Activated naive CD4-positive, alpha-beta T cell treated with anti-CD3 and anti-CD28 coated beads, Interleukin-2, amount 50 U/mL, for 24 hours (primary cell): ENCODE results near the gene FBN1.

Experiments used
- H3K27ac Mint-ChIP-seq: one replicate; pipeline ENCODE4 v1.8.0; 2021; ENCODE audit warnings: mild to moderate bottlenecking, mixed read lengths
- H3K27me3 Mint-ChIP-seq: one replicate; pipeline ENCODE4 v1.8.0; 2021; ENCODE audit warnings: mixed read lengths
- H3K36me3 Mint-ChIP-seq: one replicate; pipeline ENCODE4 v1.8.0; 2021; ENCODE audit warnings: mixed read lengths
- H3K4me1 Mint-ChIP-seq: one replicate; pipeline ENCODE4 v1.8.0; 2021; ENCODE audit warnings: mixed read lengths
- H3K4me3 Mint-ChIP-seq: one replicate; pipeline ENCODE4 v1.8.0; 2021; ENCODE audit warnings: mild to moderate bottlenecking, mixed read lengths
- H3K9me3 Mint-ChIP-seq: one replicate; pipeline ENCODE4 v1.8.0; 2021; ENCODE audit warnings: mixed read lengths

The FBN1 gene

GRCh38 chr15:48540756-48541155, 104.8 kb downstream of the FBN1 start:
- no peaks in the 10 kb centered on the region for H3K4me1 Mint-ChIP-seq
- peaks cover 1% of the 10 kb centered on the region for H3K36me3 Mint-ChIP-seq
- peaks cover 3% of the 10 kb centered on the region for H3K27me3 Mint-ChIP-seq
- no peak overlapping the region for H3K4me3 Mint-ChIP-seq
- no peaks in the 10 kb centered on the region for H3K9me3 Mint-ChIP-seq
- no peak overlapping the region for H3K27ac Mint-ChIP-seq

- no peaks in the 10 kb centered on the region for H3K9me3 Mint-ChIP-seq
- peaks cover 1% of the 10 kb centered on the region for H3K36me3 Mint-ChIP-seq
These were observed 106.6 kb downstream of the FBN1 start for GRCh38 chr15:48538941-48539340.

DNA sequence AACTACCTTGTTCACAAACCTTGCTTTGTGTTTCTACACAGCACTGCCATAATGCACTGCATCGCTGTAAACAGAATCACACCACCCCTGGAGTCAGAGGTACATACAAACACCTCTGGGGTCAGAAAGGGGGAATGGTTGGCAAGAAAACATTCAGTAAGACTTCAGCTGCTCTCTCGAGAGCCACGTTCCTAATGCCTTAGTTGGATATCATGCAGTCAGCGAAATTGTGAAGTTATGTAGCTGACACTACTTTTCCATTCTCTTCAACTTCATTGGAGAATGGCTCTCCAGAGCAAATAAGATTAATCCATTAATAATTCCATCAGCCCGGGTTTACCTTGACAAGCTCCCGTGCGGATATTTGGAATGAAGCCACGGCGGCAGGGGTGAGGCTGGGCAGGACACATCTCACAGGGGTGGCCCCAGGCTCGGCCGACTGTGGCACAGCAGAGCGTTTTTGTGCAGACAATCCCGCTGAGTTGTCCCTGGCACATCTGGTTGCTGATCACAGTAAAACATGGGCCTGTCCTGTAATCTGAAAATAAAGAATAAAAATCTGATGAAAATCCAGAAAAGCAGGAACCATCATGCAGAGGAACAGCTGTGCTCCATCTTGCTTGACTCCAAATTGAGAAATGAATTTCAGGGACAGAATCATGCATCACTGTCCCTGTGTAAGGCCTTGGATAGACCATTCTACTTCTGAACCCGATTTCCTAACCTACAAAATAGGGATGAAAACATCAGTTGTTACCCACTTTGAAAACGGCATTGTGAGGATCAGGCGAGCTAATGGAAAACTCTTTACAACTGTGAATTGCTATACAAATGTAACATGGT, 108.0 kb downstream of the FBN1 start:
- no peak overlapping the region for H3K27ac Mint-ChIP-seq
- peaks cover 3% of the 10 kb centered on the region for H3K27me3 Mint-ChIP-seq
- no peaks in the 10 kb centered on the region for H3K9me3 Mint-ChIP-seq

More at GRCh38 chr15:48538941-48539340, 106.6 kb downstream of the FBN1 start:
- no peak overlapping the region for H3K4me3 Mint-ChIP-seq
- H3K4me1 Mint-ChIP-seq = no peaks in the 10 kb centered on the region
- H3K27ac Mint-ChIP-seq = no peak overlapping the region
- H3K27me3 Mint-ChIP-seq = peaks cover 3% of the 10 kb centered on the region

DNA sequence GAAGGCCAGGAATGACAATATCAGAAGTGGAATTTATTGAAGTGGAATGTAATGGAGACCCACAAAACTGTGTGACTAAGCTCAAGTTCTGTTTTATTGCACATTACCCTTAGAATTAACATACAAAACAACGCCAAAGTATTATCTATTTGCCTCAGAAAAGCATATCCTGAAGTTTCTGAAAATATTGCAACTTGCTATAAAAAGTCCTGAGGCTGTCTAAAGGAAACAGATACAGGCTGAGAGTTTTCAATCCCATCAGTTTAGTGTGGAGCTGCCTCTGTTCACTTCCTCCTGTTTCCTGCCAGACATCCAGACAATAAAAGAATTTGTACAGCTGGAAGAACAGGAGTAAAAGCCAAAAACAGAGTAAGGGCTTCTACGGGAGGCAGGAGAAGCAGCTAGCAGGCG, 108.8 kb downstream of the FBN1 start:
- H3K36me3 Mint-ChIP-seq = no peaks in the 10 kb centered on the region
- H3K4me1 Mint-ChIP-seq = no peaks in the 10 kb centered on the region
- peaks cover 3% of the 10 kb centered on the region for H3K27me3 Mint-ChIP-seq
- no peak overlapping the region for H3K4me3 Mint-ChIP-seq
- H3K27ac Mint-ChIP-seq = no peak overlapping the region
- H3K9me3 Mint-ChIP-seq = no peaks in the 10 kb centered on the region

More for the DNA sequence above, 108.0 kb downstream of the FBN1 start:
- Mint-ChIP-seq H3K36me3 (no peaks in the 10 kb centered on the region), H3K4me3 (no peak overlapping the region), H3K4me1 (no peaks in the 10 kb centered on the region)

DNA sequence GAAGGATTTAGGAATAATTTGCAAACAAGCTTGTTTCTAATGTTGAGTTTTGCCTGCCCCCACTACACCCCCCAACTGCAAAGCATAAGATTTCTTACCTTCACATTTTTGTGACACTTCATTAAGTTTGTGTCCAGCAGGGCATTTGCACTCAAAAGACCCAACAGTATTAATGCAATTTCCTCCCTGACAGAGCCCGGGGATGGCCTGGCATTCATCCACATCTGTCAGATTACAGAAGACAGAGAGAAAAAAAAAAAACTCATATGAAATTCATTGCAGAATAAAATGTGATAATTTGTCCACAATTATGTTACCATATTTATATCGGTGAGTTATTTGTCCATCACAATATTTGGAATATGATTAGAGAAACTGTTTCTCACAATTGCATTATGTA, 111.5 kb downstream of the FBN1 start:
- H3K27me3 Mint-ChIP-seq = no peaks in the 10 kb centered on the region
- no peaks in the 10 kb centered on the region for H3K9me3 Mint-ChIP-seq
- no peak overlapping the region for H3K4me3 Mint-ChIP-seq
- no peak overlapping the region for H3K27ac Mint-ChIP-seq
- H3K36me3 Mint-ChIP-seq = no peaks in the 10 kb centered on the region
- H3K4me1 Mint-ChIP-seq = no peaks in the 10 kb centered on the region

DNA sequence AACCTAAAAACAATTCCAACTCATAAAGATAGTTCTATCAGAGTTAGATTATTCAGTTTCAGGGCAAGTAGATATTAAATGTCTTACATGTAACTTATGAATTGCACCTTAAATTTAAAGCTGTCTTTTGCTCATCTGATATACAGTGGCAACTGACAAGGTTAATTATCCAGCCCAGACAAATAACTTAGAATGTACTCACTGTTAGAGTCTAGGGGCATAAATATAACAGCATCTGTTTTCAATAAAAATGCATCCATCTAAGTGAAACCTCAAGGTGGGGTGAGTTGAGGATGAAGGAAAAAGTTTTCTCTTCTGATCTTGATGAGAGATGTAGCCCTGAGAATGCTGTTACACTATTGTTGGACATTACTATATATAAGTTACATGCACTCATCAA, 112.6 kb downstream of the FBN1 start:
- Mint-ChIP-seq H3K27me3 (no peaks in the 10 kb centered on the region), H3K4me1 (no peaks in the 10 kb centered on the region), H3K36me3 (no peaks in the 10 kb centered on the region), H3K27ac (no peak overlapping the region), H3K4me3 (no peak overlapping the region), H3K9me3 (no peaks in the 10 kb centered on the region)

DNA sequence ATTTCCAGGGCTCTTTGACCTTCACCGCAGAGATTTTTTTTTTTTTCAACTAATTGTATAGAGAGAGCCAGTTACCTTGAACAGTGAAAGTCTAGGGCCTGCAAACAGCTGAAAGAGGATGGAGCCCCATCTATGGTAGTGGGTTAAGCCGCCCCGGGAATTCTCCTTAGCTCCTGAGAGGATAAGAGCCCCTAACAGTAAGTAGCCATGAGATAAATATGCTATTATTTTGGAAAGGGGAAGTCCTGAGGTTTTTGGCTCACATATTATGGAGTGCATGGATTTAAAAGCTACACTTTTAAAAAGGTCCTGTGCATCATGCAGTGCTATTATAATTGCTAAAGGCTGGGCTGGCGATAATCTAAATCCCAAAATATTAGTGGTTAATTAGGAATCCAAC, 115.0 kb downstream of the FBN1 start:
- Mint-ChIP-seq H3K4me3 (no peak overlapping the region), H3K9me3 (no peaks in the 10 kb centered on the region), H3K4me1 (no peaks in the 10 kb centered on the region), H3K27ac (no peak overlapping the region), H3K36me3 (no peaks in the 10 kb centered on the region), H3K27me3 (no peaks in the 10 kb centered on the region)

- H3K36me3 Mint-ChIP-seq = no peaks in the 10 kb centered on the region
- no peaks in the 10 kb centered on the region for H3K9me3 Mint-ChIP-seq
- no peaks in the 10 kb centered on the region for H3K27me3 Mint-ChIP-seq
- no peak overlapping the region for H3K4me3 Mint-ChIP-seq
- H3K4me1 Mint-ChIP-seq = no peaks in the 10 kb centered on the region
- H3K27ac Mint-ChIP-seq = no peak overlapping the region
These were observed 116.6 kb downstream of the FBN1 start for GRCh38 chr15:48528921-48529320.

DNA sequence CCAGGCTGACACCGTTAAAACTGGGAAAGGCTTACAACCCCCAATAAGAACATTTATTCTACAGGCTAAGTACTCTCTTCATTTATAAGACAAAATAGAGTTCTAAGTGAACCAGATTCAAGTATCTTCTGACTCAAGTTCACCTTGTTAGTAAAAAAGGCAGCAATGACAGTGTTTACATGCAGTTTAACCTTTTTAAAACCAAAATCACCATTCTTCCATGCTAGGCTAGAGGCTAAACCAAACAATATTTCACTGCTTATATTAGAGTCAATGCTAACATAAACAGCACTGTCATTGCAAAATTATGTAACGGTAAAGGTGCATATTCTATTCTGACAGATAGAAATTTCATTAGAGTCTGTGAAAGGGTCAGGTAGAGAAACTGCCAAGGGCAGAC, 118.0 kb downstream of the FBN1 start:
- Mint-ChIP-seq H3K27me3 (no peaks in the 10 kb centered on the region), H3K9me3 (no peaks in the 10 kb centered on the region), H3K4me3 (no peak overlapping the region), H3K4me1 (no peaks in the 10 kb centered on the region), H3K27ac (no peak overlapping the region), H3K36me3 (no peaks in the 10 kb centered on the region)

GRCh38 chr15:48522911-48523310, 122.6 kb downstream of the FBN1 start:
- no peak overlapping the region for H3K27ac Mint-ChIP-seq
- no peaks in the 10 kb centered on the region for H3K9me3 Mint-ChIP-seq
- no peaks in the 10 kb centered on the region for H3K27me3 Mint-ChIP-seq
- no peaks in the 10 kb centered on the region for H3K4me1 Mint-ChIP-seq
- H3K36me3 Mint-ChIP-seq = no peaks in the 10 kb centered on the region
- H3K4me3 Mint-ChIP-seq = no peak overlapping the region

GRCh38 chr15:48522123-48522522, 123.4 kb downstream of the FBN1 start:
- no peaks in the 10 kb centered on the region for H3K36me3 Mint-ChIP-seq
- H3K9me3 Mint-ChIP-seq = no peaks in the 10 kb centered on the region
- no peak overlapping the region for H3K4me3 Mint-ChIP-seq
- no peak overlapping the region for H3K27ac Mint-ChIP-seq
- H3K4me1 Mint-ChIP-seq = no peaks in the 10 kb centered on the region
- H3K27me3 Mint-ChIP-seq = no peaks in the 10 kb centered on the region

DNA sequence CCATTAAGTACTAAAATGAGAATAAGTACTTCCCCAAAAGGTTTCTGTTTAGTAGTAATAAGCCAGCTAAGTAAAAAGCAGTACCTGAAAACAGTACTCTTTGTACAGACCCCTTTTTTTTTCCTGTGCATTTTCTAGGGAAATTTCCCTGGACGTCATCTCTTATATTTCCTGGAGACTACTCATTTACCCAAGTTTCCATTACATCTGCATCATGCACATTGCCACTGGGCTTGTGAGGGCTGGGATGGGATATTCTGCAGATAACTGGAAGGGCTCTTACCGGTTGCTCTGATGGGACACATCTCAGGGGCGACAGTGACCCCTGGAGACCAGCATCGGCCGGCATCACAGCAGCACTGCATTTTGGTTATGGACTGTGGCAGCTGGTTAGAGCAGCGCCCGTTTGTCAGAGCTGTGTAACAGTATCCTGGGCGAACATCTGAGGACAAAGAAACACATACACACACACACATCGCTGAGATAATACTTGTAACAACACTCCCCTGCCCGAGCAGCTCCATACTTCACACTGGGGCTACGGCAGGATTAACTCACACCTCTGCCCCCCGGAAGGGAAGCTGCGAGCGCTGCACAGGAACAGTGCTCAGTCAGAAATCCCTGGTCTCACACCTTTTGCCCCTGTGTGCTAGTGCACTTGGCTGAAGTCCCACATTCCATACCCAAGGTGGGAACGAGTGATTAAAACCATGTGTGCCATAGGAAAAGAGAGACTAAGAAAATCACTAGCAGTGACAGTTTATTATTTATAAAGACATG, 124.9 kb downstream of the FBN1 start:
- H3K4me3 Mint-ChIP-seq = no peak overlapping the region
- no peak overlapping the region for H3K27ac Mint-ChIP-seq
- H3K9me3 Mint-ChIP-seq = no peaks in the 10 kb centered on the region
- H3K27me3 Mint-ChIP-seq = no peaks in the 10 kb centered on the region
- H3K4me1 Mint-ChIP-seq = no peaks in the 10 kb centered on the region
- no peaks in the 10 kb centered on the region for H3K36me3 Mint-ChIP-seq

- Mint-ChIP-seq H3K4me3 (no peak overlapping the region), H3K9me3 (no peaks in the 10 kb centered on the region), H3K27ac (no peak overlapping the region), H3K4me1 (no peaks in the 10 kb centered on the region), H3K27me3 (no peaks in the 10 kb centered on the region), H3K36me3 (no peaks in the 10 kb centered on the region)
These were observed 129.4 kb downstream of the FBN1 start for GRCh38 chr15:48516121-48516520.

- no peak overlapping the region for H3K4me3 Mint-ChIP-seq
- H3K4me1 Mint-ChIP-seq = no peaks in the 10 kb centered on the region
- H3K27me3 Mint-ChIP-seq = no peaks in the 10 kb centered on the region
- no peak overlapping the region for H3K27ac Mint-ChIP-seq
- H3K36me3 Mint-ChIP-seq = no peaks in the 10 kb centered on the region
- no peaks in the 10 kb centered on the region for H3K9me3 Mint-ChIP-seq
These were observed 130.0 kb downstream of the FBN1 start for GRCh38 chr15:48515500-48515899.

DNA sequence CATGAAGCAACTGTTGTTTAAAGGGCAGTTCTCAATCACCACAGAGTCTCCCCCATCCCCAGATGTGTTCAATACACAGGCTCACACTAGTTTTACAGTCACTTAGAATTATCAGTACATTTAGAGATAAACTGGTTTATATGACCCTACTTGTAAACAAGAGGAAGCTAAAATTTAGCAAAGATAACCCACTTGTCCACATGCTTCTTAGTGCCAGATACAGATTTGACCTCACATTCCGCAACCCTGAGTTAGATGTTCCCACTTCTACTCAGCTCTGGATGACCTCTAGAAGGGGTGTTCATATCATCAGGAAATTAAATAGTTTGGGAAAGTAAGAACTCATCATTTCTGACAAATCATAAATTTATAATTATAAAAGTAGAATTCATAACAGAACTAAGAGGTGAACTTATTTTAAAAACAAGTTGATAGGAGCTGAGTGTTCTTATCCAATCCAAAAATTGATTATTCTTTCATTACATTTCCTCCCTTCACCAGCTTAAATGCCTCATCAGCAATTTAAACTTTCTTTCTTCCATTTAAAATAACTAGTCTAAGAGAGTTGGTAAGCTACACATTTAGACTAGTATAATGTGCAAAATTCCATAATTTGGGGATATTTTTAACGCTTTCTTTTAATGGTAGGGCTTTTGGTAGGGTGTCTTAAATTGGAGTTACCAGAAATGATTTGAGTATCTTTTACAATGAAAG, 131.2 kb downstream of the FBN1 start:
- no peaks in the 10 kb centered on the region for H3K27me3 Mint-ChIP-seq
- H3K36me3 Mint-ChIP-seq = no peaks in the 10 kb centered on the region
- H3K4me1 Mint-ChIP-seq = no peaks in the 10 kb centered on the region
- no peak overlapping the region for H3K27ac Mint-ChIP-seq
- no peak overlapping the region for H3K4me3 Mint-ChIP-seq
- H3K9me3 Mint-ChIP-seq = no peaks in the 10 kb centered on the region

GRCh38 chr15:48510976-48511375, 134.5 kb downstream of the FBN1 start:
- Mint-ChIP-seq H3K4me3 (no peak overlapping the region), H3K36me3 (no peaks in the 10 kb centered on the region), H3K27ac (no peak overlapping the region), H3K27me3 (peaks cover 1% of the 10 kb centered on the region), H3K9me3 (no peaks in the 10 kb centered on the region), H3K4me1 (no peaks in the 10 kb centered on the region)
